B cell (primary cell): ENCODE measurements around the gene IQCM.

Experiments used
- EZH2 ChIP-seq: IDR thresholded peaks from 2 replicates; pipeline ENCODE4 v1.6.1; 2012; ENCODE audit warnings: borderline replicate concordance, low read depth, mild to moderate bottlenecking, moderate library complexity, low read length; ENCODE audit not compliant: insufficient read depth, poor library complexity, severe bottlenecking
- TF ChIP-seq, protein P1 (sequence below): fragments of 200-600 bp; IDR thresholded peaks from one replicate; pipeline ENCODE4 v1.8.0; 2022; ENCODE audit warnings: antibody characterized with exemption, mild to moderate bottlenecking

DNA sequence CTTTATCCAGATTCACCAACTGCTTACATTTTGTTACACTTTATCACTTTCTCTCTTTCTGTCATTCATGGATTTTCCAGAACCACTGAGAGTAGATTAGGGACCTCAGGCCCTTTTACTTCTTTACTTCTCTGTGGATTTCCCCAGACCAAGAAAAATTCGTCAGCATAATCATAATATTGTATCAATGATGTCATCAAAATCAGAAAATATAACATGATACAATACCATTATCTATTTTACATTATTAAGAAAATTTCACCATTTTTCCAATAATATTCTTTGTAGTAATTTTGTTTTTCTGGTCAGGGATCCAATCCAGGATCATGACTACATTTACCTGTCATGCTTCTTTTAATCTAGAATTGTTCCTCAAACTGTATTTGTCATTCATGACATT lies 494.2 kb downstream of the IQCM start:
- TF ChIP-seq, protein P1, sequence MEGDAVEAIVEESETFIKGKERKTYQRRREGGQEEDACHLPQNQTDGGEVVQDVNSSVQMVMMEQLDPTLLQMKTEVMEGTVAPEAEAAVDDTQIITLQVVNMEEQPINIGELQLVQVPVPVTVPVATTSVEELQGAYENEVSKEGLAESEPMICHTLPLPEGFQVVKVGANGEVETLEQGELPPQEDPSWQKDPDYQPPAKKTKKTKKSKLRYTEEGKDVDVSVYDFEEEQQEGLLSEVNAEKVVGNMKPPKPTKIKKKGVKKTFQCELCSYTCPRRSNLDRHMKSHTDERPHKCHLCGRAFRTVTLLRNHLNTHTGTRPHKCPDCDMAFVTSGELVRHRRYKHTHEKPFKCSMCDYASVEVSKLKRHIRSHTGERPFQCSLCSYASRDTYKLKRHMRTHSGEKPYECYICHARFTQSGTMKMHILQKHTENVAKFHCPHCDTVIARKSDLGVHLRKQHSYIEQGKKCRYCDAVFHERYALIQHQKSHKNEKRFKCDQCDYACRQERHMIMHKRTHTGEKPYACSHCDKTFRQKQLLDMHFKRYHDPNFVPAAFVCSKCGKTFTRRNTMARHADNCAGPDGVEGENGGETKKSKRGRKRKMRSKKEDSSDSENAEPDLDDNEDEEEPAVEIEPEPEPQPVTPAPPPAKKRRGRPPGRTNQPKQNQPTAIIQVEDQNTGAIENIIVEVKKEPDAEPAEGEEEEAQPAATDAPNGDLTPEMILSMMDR: no peak
- TF ChIP-seq EZH2: no peak
